Stimulated activated CD4-positive, alpha-beta T cell treated with anti-CD3 and anti-CD28 coated beads, TNF-alpha, amount 100 ng/mL, for 24 hours (primary cell): ENCODE data around the gene ACTG1.

Source experiments
- DNase-seq, 3 experiments: peaks; one replicate each; pipeline ENCODE4 v3.0.0-alpha.2; 2020; ENCODE audit warnings: low read depth in 3 of 3

ACTG1 gene

GRCh38 chr17:81545160-81545949 lies 32.8 kb upstream of the ACTG1 start:
- DNase-seq: no peak

- no peak for DNase-seq
Measured at GRCh38 chr17:81544281-81544974, 31.8 kb upstream of the ACTG1 start.

GRCh38 chr17:81543756-81544155 lies 31.2 kb upstream of the ACTG1 start:
- DNase-seq: no peak

- DNase-seq: no peak
Measured at GRCh38 chr17:81543339-81543675, 30.7 kb upstream of the ACTG1 start.

GRCh38 chr17:81542431-81543338 lies 30.1 kb upstream of the ACTG1 start:
- DNase-seq: no peak

- no peak for DNase-seq
Measured at GRCh38 chr17:81541123-81541522, 28.5 kb upstream of the ACTG1 start.

GRCh38 chr17:81540676-81541027 lies 28.1 kb upstream of the ACTG1 start:
- DNase-seq: no peak

GRCh38 chr17:81539961-81540675 lies 27.5 kb upstream of the ACTG1 start:
- DNase-seq: no peak

GRCh38 chr17:81539571-81539900 lies 26.9 kb upstream of the ACTG1 start:
- no peak for DNase-seq

- DNase-seq: no peak
Measured at GRCh38 chr17:81538651-81539570, 26.3 kb upstream of the ACTG1 start.

GRCh38 chr17:81537856-81538555 lies 25.4 kb upstream of the ACTG1 start:
- DNase-seq: no peak

- DNase-seq: peak in 1 of 3 experiments; percentile 38
Measured at GRCh38 chr17:81537343-81537855, 24.8 kb upstream of the ACTG1 start.

- no peak for DNase-seq
Measured at GRCh38 chr17:81536299-81537290, 24.0 kb upstream of the ACTG1 start.

- DNase-seq: no peak
Measured at GRCh38 chr17:81535480-81536298, 23.1 kb upstream of the ACTG1 start.

GRCh38 chr17:81535007-81535328 lies 22.4 kb upstream of the ACTG1 start:
- DNase-seq: no peak

GRCh38 chr17:81534157-81535006 lies 21.8 kb upstream of the ACTG1 start:
- DNase-seq: no peak
